HG02884 (cell line): ENCODE data around the gene ITGB3BP.
A peak's percentile ranks its signal among the peaks of the same experiment; 100 is the strongest.
"Not testable (repeated sequence)": the region's sequence is repeated elsewhere in the genome, so short reads cannot be mapped to it uniquely, and the experiment has no call there.

Source experiments
- ATAC-seq: cut with Tn5 transposase; IDR thresholded peaks from one replicate; pipeline ENCODE4 v1.9.1; 2021; ENCODE audit warnings: mild to moderate bottlenecking, moderate library complexity; ENCODE audit not compliant: unreplicated experiment

ITGB3BP gene, protein sequence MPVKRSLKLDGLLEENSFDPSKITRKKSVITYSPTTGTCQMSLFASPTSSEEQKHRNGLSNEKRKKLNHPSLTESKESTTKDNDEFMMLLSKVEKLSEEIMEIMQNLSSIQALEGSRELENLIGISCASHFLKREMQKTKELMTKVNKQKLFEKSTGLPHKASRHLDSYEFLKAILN

DNA sequence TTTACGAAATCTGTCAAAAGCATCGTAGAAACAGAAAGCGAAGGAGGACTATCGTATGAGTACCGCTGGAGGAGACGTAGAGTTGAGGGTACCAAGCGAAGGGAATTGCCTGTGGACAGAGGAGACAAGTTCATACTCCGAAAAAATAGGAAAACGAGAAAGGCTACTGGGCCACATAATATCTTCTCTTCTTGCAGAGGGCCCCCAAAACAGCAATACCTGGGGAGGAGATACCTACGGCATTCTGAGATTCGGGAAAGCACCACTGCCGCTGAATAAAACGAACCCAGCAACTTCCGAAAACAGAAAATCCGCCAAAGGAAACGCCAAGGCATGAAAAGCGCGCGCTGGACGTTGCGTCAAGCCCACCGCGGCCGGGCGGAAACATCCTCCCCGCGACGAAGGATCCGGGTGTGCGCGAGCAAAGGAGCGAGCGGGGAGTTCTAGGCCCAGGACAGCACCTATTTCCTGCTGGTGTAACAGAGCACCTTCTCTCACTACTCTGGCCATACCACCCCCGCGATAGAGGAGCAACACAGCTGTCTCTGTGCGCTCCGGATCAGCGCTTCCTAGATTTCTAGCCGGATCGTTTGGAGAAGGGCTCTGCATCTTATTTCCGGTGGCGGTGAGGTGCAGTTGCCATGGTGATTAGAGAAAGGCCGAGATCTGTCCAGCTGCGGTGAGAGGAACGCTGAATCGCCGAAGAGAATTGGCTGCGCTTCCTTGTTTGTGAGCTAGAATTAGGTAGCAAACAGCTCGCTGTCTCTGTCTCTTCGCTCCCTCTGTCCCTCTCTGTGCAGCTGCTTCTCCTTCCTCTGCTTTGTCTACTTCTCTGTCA, at the start of gene ITGB3BP, which contains the start of gene EFCAB7:
TSS of gene ITGB3BP (minus strand) at position 335 of the 838 bp plus-strand sequence. CDS start at position 243, 92 bp downstream.
TSS of gene EFCAB7 (plus strand) at position 635 of the 838 bp plus-strand sequence. CDS start 2,048 bp downstream, outside the sequence.
- ATAC-seq: peak; percentile 89

DNA sequence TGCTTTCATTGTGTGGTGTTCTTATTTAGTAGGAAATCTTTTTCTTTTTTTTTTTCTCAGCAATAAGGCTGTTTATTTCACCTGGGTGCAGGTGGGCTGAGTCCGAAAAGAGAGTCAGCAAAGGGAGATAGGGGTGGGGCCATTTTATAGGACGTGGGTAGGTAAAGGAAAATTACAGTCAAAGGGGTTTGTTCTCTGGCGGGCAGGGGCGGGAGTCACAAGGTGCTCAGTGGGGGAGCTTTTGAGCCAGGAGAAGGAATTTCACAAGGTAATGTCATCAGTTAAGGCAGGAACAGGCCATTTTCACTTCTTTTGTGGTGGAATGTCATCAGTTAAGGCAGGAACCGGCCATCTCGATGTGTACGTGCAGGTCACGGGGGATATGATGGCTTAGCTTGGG, 49.7 kb upstream of the ITGB3BP start:
- ATAC-seq: not testable (repeated sequence)

GRCh38 chr1:63569640-63570316, 46.8 kb upstream of the ITGB3BP start:
- no peak for ATAC-seq

DNA sequence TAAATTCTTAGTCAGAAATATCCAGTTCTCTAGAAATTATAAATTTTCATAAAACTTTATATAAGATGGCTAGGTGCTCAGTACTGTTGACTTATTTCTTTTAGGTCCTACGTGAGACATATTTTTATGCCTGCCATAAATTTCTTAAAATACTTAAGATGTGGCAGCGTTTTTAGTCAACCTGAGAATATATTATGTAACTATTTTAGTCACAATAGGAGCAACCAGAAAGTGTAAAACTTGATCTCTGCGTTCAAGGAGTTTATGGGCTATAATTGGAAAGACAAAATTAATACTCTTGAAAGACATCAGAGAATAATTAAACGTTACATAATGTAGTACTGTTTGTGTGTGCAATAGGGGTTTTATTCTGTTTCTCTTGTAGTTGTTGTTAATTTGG, 46.0 kb upstream of the ITGB3BP start:
- ATAC-seq: no peak

DNA sequence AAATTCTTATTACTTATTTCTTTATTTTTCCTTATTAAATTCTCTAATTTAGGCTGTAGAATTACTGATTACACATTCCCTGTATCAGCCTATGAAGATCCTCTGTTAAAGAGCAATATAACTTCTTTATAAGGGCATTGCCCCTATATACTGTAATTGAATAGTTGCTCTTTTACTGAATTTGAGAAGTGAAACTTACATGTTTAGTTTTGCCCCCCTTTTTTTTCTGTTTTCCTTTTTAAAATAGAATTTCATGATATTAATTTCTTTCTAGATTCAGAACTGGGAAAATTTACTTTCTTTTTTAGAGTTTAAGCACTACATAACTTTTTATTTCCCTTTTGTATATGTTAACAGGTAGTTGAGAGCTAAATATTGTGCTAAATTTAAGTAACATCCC, 40.7 kb upstream of the ITGB3BP start:
- ATAC-seq: no peak

DNA sequence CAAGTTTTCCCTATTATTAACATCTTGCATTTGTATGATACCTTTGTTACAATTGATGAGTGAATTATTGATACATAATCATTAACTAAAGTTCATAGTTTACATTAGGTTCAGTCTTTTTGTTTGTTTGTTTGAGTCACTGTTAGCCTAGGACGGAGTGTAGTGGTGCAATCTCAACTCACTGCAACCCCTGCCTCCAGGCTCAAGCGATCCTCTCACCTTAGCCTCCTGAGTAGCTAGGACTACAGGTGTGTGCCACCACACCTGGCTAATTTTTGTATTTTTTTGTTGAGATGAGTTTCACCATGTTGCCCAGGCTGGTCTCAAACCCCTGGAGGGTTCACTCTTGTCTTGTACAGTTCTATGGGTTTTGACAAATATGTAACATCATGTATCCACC, 36.3 kb upstream of the ITGB3BP start:
- no peak for ATAC-seq

DNA sequence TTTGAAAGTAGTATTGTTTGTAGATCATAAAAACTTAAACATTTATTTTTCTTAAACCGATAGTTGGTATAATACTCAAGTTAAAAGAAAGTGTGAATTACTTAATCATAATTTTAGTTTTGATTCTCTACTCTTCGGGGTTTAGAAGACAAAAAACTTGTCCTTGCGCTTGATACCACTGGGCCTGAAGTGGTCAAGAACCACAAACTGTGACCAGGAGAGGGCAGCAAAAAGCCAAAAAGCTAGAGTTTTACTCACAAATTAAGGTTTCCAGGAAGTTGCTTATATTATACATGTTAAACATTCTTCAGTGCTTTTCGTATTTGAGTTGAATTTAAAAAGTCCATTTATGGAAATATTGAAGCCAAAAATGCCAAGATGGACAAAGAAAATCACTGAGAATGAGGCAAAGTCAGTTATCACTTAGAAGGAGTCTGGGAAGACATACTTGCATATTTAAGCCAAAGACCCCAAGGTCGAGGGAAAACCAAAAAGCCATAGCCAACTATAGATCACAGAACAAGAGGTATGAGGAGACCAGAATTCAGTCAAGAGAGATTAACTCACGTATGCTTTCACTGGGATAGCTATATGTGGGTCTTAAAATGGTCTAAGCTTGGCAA, 34.5 kb upstream of the ITGB3BP start:
- ATAC-seq: no peak

DNA sequence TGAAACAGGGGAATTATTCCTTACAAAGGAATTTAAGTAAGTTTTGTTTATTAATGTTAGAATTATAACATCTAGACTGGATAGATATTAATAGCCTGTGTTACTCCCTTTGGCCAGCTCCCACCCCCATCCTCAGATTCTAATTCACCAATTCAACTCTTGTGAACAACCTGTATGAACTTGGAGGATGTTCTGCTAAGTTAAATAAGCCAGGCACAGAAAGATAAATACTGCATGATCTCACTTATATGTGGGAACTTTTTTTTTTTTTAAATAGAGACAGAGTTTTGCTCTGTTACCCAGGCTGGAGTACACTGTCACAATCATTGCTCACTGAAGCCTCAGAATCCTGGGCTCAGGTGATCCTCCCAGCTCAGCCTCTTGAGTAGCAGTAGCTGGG, 32.5 kb upstream of the ITGB3BP start:
- no peak for ATAC-seq

- ATAC-seq: no peak
Observed at GRCh38 chr1:63548877-63549276, 25.9 kb upstream of the ITGB3BP start.

GRCh38 chr1:63548303-63548702, 25.3 kb upstream of the ITGB3BP start:
- no peak for ATAC-seq

- no peak for ATAC-seq
Observed at GRCh38 chr1:63547621-63548294, 24.7 kb upstream of the ITGB3BP start.

DNA sequence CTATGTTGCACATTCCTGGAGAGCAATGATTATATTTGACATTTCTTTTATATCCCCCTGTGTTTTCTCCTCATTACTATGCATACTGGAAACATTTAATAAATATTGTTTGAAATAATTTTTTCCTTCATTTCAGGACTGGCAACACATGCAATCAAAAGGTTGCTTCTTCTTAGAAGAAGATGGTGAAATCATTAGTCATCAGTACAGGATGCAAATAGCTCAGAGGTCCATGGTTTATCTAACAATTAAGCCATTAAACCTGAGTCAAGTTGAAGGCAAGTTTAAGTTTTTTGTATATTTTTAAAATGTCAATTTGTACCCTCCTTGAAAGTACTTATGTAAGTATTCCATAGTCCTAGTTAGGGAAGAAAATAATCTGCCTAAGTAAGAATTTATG, 22.8 kb upstream of the ITGB3BP start:
- ATAC-seq: no peak

DNA sequence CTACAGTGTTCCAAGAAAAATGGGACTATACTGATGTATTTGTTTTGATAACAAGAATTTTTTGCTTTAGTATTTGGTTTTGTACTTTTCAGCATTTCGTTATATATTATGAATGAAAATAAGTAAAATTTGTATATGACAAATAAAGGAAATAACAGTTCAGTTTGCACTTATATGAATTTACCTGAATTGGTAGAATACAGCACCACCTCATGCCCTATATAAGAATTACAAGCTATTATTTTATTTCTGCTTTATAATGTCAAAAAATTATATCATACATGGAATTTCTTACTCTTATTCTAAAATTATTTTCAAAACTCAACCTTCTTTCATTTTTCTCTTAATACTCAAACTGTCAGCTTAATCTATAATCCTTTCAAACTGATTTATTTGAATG, 14.9 kb upstream of the ITGB3BP start:
- no peak for ATAC-seq

- ATAC-seq: no peak
Observed at GRCh38 chr1:63537006-63537405, 14.0 kb upstream of the ITGB3BP start.

DNA sequence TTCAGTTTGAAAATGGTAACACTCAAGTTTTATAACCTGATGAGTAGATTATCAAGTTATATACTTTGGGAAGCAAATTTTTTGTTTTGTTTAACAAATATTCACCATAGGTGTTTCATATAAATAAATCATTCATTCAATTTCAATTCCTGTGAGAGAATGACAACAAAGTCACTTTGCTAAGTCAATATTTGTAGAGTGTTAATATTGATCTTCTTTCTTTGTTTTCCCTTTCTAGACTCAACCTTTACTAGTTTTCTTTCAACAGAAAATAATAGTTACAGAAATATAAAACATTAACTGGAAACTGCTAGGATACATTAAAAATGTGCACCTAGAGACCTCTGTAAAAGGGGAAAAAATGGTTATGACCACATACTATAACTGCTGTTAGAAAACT, 11.4 kb upstream of the ITGB3BP start:
- ATAC-seq: no peak

DNA sequence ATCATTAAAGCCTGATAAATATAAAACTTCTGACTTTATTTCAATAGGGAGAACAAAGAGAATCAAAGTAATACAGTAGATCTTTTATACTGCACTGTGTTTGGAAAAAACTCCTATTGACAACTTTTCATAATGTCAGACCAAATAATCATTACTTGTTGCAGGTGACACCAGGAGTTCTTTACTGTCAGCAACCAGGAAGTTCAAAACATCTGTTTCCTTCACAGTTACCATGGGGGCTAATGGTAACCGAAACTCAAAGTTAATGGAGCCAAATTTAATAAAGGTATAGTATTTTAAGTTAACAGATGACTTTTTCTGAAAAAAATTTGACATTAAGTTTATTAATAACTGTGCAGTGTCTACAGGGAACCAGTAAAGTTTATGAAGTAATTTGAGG, 10.9 kb upstream of the ITGB3BP start:
- no peak for ATAC-seq

- no peak for ATAC-seq
Observed at GRCh38 chr1:63532727-63533126, 9.7 kb upstream of the ITGB3BP start.

- ATAC-seq: no peak
Observed at GRCh38 chr1:63524201-63524600, 1.2 kb upstream of the ITGB3BP start.

- ATAC-seq: peak; percentile 10
Observed at GRCh38 chr1:63523738-63524137, 713 bp upstream of the ITGB3BP start.

- ATAC-seq: no peak
Observed at GRCh38 chr1:63516629-63517028, 6.4 kb downstream of the ITGB3BP start.

- ATAC-seq: no peak
Observed at GRCh38 chr1:63512584-63512983, 10.4 kb downstream of the ITGB3BP start.
